ENCODE data around the gene HDDC3.
A peak's percentile ranks its signal among the peaks of the same experiment; 100 is the strongest.

The HDDC3 gene

GRCh38 chr15:90953947-90954711 is 21.8 kb upstream of the HDDC3 start:
- no peak overlapping the region for H3K4me3 ChIP-seq (ENCODE audit: low read depth, low read length)

GRCh38 chr15:90952901-90953677 is 20.7 kb upstream of the HDDC3 start:
- H3K4me3 ChIP-seq (ENCODE audit: low read depth, low read length): no peak overlapping the region

DNA sequence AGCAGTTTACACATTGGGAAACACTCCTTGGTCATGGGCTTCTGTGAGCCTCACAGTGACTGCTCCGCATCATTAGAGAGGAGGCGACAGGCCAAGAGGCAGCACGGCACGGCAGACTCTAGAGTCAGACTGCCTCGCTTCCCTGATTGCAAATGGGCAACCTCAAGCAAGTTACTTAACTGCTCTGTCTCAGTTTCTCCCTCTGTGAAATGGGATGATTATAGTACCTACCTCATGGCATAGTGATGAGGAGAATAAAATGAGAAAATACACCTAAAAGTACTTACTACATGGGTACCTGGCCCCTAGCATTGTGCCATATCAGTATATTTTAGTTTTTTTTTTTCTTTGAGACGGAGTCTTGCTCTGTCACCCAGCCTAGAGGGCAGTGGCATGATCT is 18.3 kb upstream of the HDDC3 start:
- H3K4me3 ChIP-seq (ENCODE audit: low read depth, low read length): no peak overlapping the region

DNA sequence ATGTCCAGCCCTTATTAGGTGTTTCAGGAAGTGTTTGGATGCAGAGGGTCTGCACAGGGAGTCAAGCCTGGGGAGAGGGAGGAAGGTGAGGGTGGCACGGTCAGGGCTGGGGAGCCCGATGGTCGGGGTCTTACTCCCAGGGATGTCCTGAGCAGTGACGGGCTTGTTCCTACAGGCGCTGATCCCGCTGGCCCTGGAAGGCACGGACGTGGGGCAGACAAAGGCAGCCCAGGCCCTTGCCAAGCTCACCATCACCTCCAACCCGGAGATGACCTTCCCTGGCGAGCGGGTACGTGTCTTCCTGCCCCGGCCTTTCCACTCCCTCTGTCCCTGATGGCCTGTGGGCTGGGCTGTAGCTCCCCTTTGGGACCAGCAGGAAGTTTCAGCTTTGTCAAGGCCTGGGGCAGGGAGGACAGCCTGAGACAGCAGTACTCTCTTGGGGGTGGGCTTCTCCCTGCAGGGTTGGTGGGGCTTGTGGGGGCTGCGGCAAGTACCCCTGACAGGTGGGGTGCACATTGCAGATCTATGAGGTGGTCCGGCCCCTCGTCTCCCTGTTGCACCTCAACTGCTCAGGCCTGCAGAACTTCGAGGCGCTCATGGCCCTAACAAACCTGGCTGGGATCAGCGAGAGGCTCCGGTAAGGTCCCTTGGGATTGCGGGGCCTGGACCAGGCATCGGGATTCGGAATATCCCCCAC is 17.8 kb upstream of the HDDC3 start:
- H3K4me3 ChIP-seq (ENCODE audit: low read depth, low read length): no peak overlapping the region

DNA sequence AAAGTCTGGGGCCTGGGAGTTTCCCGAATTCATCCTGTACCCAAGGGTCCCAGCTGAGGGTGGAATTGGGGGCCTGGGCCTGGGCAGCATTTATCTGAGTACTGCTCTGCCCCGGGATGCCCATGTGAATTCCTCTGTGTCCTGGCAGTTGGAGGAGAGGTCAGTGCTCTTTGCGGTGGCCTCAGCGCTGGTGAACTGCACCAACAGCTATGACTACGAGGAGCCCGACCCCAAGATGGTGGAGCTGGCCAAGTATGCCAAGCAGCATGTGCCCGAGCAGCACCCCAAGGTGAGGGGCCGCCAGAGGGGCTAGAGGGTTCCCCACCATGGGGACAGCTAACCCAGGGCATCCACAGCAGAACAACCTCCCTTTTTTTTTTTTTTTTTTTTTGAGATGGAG is 16.2 kb upstream of the HDDC3 start:
- H3K4me3 ChIP-seq (ENCODE audit: low read depth, low read length): no peak overlapping the region

GRCh38 chr15:90947577-90948357 is 15.4 kb upstream of the HDDC3 start:
- H3K4me3 ChIP-seq (ENCODE audit: low read depth, low read length): no peak overlapping the region

DNA sequence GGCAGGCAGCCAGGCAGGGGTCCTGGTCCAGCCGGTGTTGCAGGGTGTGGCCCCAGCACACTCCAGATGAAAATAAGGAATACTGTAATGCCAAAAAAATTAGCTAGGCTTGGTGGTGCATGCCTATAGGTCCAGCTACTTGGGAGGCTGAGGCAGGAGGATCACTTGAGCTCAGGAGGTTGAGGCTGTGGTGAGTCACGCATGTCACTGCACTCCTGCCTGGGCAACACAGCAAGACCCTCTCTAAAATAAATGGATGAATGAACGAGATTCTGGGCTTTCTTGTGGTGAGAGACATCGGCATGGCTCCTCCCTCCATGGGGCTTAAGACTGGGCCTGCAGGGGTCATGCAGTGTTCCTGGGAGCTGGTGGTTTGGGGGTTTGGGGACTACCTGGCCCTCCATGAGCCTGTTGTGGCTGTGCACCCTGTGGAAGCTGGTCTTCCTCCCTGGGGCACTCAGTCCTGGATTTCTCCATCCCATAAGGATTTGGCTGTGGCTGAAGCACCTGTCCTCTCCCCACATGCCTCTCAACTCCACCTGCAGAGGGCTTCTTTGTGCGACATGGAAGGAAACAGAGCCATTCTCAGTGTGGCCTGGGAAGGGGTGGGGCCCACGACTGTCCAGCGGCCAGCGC is 14.7 kb upstream of the HDDC3 start:
- H3K4me3 ChIP-seq (ENCODE audit: low read depth, low read length): no peak overlapping the region

- no peak overlapping the region for H3K4me3 ChIP-seq (ENCODE audit: low read depth, low read length)
These were observed 14.2 kb upstream of the HDDC3 start for GRCh38 chr15:90946538-90946937.

DNA sequence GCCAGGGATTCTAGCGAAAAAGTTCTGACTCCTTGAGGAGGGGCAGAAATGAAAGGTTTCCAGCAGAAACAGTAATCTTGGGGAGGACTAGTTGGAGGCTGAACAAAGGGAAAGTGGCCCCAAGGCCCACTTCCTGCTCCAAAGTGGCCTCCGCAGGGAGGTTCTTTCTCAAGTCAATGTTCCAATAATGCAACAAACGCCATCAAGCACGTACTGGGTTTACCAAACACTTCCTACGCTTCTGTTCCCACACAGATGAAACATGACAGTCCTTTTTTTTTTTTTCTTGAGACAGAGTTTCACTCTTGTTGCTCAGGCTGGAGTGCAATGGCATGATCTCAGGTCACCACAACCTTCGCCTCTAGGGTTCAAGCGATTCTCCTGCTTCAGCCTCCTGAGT is 12.7 kb upstream of the HDDC3 start:
- no peak overlapping the region for H3K4me3 ChIP-seq (ENCODE audit: low read depth, low read length)

GRCh38 chr15:90942354-90943120 is 10.2 kb upstream of the HDDC3 start:
- no peak overlapping the region for H3K4me3 ChIP-seq (ENCODE audit: low read depth, low read length)

- H3K4me3 ChIP-seq (ENCODE audit: low read depth, low read length): no peak overlapping the region
These were observed 8.7 kb upstream of the HDDC3 start for GRCh38 chr15:90941038-90941437.

DNA sequence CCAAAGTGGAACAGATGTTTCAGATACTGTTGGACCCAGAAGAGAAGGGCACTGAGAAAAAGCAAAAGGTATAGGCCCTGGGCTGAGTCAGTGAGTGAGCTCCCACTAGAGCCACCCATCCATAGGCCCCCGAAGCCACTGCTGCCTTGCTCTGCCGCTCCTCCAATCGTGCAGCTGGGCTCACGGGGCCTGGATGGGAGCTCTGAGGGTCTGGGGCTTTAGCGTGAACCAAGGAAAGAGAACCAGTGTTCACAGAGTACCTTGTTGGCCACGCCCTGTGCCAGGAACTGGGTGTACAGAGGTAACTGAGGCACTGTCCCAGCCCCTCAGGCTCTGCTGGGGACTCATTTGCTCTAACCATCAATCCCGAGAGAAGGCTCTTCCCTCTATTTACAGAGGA is 7.4 kb upstream of the HDDC3 start:
- no peak overlapping the region for H3K4me3 ChIP-seq (ENCODE audit: low read depth, low read length)

- no peak overlapping the region for H3K4me3 ChIP-seq (ENCODE audit: low read depth, low read length)
These were observed 5.9 kb upstream of the HDDC3 start for GRCh38 chr15:90938261-90938660.

- no peak overlapping the region for H3K4me3 ChIP-seq (ENCODE audit: low read depth, low read length)
These were observed 4.5 kb upstream of the HDDC3 start for GRCh38 chr15:90936823-90937222.

GRCh38 chr15:90934949-90935751 is 2.8 kb upstream of the HDDC3 start, which contains the start of gene UNC45A:
Gene UNC45A (plus strand): TSS chr15:90935285. CDS start chr15:90935325, 40 bp downstream.
- peak within 1 kb of the TSS; percentile 67 for H3K4me3 ChIP-seq (ENCODE audit: low read depth, low read length)

GRCh38 chr15:90934256-90934948 is 2.1 kb upstream of the HDDC3 start:
- peak overlapping the region; percentile 67 for H3K4me3 ChIP-seq (ENCODE audit: low read depth, low read length)

GRCh38 chr15:90933301-90933700 is 952 bp upstream of the HDDC3 start:
- H3K4me3 ChIP-seq (ENCODE audit: low read depth, low read length): no peak overlapping the region

- H3K4me3 ChIP-seq (ENCODE audit: low read depth, low read length): peak overlapping the region; percentile 89
These were observed 277 bp upstream of the HDDC3 start for GRCh38 chr15:90932660-90932991.

DNA sequence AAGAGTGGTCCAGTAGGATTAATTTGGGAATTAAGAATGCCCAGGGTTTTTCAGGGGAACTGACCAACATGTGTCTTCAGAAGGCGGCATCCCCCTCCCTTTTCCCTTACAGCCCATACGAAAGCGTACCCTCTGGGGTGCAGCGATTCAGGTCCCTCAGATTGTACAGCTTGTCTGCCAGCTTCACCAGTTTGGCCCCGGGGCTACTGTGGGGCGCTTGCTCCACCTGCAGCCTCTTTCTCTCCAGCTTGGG is 848 bp downstream of the HDDC3 start:
- peak overlapping the region; percentile 89 for H3K4me3 ChIP-seq (ENCODE audit: low read depth, low read length)
